ENCODE results near the gene LANCL3.

LANCL3 gene

DNA sequence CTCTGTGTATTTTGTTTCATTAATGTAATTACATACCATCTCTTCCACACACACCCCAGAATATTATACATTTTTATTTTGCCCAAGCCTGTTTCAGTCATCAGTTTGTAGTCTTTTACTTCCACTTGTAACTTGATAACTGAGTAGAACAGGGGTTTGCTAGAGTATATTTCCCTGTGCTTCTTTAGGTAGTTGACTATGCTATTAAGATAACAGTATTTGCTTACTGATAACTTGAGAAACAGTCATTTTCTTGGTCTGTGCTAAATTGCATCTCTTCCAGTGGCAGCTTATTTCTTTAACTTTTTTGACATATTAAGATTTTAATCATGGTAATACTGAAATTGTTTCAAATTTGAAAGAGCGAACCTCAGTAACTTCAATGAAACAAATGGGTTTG, 107.1 kb downstream of the LANCL3 start:
- no peaks in the 10 kb centered on the region for H3K4me1 Mint-ChIP-seq (ENCODE audit: low read depth)
- H3K9me3 Mint-ChIP-seq: no peaks in the 10 kb centered on the region
- intact Hi-C loops (cut with micrococcal nuclease): no loop called here
- no peak overlapping the region for H3K4me3 Mint-ChIP-seq
- no peaks in the 10 kb centered on the region for H3K36me3 Mint-ChIP-seq (ENCODE audit: low read depth)
- no peak overlapping the region for H3K27ac Mint-ChIP-seq
- H3K27me3 Mint-ChIP-seq: no peaks in the 10 kb centered on the region

- H3K36me3 Mint-ChIP-seq (ENCODE audit: low read depth): no peaks in the 10 kb centered on the region
- no peaks in the 10 kb centered on the region for H3K9me3 Mint-ChIP-seq
- no peaks in the 10 kb centered on the region for H3K4me1 Mint-ChIP-seq (ENCODE audit: low read depth)
- H3K4me3 Mint-ChIP-seq: no peak overlapping the region
- no peak overlapping the region for H3K27ac Mint-ChIP-seq
- H3K27me3 Mint-ChIP-seq: no peaks in the 10 kb centered on the region
- intact Hi-C loops (cut with micrococcal nuclease): no loop called here
Measured at GRCh38 chrX:37679230-37679629, 107.8 kb downstream of the LANCL3 start.

DNA sequence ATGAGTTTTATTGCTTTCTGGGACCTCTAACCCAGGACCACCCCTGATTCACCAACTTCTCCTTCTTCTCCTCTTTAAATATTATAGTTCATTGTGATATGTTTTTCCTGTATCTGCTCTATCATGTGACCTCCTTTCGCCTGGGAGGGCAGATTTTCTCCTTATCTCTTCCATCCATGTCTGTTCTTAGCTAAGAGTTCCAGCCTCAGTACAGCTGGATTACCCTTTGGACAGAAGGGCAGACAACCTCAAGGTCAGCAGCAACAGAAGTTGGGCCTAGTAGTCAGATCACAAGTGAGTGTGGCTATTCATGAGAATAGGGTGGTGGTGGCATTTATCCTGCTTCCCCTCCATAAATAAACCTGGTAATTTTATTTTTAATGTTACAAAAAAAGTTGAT, 108.4 kb downstream of the LANCL3 start:
- H3K27me3 Mint-ChIP-seq: no peaks in the 10 kb centered on the region
- intact Hi-C loops (cut with micrococcal nuclease): no loop called here
- no peaks in the 10 kb centered on the region for H3K36me3 Mint-ChIP-seq (ENCODE audit: low read depth)
- no peak overlapping the region for H3K4me3 Mint-ChIP-seq
- no peaks in the 10 kb centered on the region for H3K4me1 Mint-ChIP-seq (ENCODE audit: low read depth)
- H3K9me3 Mint-ChIP-seq: no peaks in the 10 kb centered on the region
- H3K27ac Mint-ChIP-seq: no peak overlapping the region

DNA sequence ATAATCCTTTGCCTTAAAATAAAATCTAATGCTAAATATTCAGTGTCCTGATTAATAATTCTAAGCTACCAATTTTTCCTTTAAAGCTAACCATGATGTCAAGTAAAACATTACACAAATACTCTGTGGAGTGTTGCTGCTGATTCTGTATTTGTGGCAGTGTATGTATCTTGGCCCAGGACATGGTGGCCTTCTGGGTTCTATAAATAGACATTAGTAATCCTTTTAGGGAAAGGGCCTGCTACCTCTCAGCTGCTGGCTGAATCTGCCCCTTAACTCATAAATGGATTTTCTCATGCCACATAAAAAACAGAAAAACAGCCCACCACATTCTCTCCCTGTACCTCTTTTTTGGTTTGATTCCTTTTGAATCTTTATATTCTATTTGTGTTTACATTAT, 113.0 kb downstream of the LANCL3 start:
- Mint-ChIP-seq H3K9me3 (no peaks in the 10 kb centered on the region), H3K4me1 (ENCODE audit: low read depth) (peaks cover 5% of the 10 kb centered on the region), H3K36me3 (ENCODE audit: low read depth) (no peaks in the 10 kb centered on the region), H3K4me3 (no peak overlapping the region), H3K27ac (no peak overlapping the region), H3K27me3 (peaks cover 15% of the 10 kb centered on the region)
- intact Hi-C loops (cut with micrococcal nuclease): no loop called here

DNA sequence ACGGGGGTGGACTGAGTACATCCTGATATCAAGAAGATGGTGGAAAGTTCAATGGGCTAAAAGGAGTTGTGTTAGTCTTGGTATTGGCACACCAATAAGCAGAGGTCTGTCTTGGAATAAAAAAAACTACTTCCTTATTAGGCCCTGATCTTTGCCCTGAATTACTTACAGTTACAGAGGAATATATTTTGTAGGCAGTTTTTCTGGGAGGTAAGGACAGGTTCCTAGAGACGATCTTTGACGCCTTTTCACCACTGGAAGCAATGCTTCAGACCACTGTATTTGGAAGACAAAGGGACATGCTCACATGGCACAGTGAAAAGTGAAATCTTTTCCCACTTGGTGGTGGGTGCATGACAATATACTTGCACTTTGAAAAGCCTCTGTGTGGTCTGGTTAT, 113.5 kb downstream of the LANCL3 start:
- no peaks in the 10 kb centered on the region for H3K36me3 Mint-ChIP-seq (ENCODE audit: low read depth)
- peaks cover 15% of the 10 kb centered on the region for H3K27me3 Mint-ChIP-seq
- H3K4me3 Mint-ChIP-seq: no peak overlapping the region
- peaks cover 5% of the 10 kb centered on the region for H3K4me1 Mint-ChIP-seq (ENCODE audit: low read depth)
- intact Hi-C loops (cut with micrococcal nuclease): no loop called here
- no peak overlapping the region for H3K27ac Mint-ChIP-seq
- no peaks in the 10 kb centered on the region for H3K9me3 Mint-ChIP-seq

DNA sequence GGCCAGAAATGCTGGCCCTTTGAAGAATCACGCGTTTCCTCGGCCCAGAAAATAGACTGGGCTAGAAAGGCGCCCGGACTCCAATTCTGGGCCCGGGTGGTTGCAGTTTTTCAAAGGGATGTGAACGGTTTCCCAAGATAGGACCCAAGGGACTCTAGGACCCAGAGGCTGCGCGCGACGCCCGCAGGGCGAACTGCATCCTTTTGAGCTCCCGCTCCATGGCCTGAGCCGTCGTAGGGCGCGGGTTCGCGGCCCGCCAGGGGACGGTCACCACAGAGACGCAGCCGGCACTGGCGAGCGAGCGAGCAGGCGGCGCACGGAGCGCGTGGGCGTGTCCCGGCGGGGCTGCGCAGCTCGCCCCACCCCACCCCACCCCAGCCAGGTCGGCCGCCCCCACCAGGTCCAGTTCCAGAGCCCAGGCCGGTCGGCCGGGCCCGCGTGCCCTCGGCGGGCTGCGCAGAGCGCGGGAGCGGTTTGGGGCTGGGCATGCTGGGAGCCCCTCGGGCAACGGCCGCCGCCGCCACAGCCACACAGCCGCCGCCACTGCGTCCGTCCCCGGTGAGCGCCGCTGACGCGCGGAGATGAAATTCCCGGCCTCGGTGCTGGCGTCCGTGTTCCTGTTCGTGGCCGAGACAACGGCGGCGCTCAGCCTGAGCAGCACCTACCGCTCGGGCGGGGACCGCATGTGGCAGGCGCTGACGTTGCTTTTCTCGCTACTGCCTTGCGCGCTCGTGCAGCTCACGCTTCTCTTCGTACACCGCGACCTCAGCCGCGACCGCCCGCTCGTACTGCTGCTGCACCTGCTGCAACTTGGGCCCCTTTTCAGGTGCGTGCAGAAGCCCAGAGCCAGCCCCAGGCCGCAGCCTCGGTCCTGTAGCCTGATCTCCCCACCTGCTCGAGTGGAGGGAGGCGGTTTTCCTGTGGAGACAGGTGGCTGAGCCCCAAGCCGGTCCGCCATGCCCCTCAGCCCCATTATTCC, 114.2 kb downstream of the LANCL3 start, which contains the start of gene XK:
Gene XK (plus strand): TSS at position 411 of the 979 bp plus-strand sequence. CDS start 171 bp downstream, at position 582.
- H3K36me3 Mint-ChIP-seq (ENCODE audit: low read depth): no peaks in the 10 kb centered on the region
- peaks cover 15% of the 10 kb centered on the region for H3K27me3 Mint-ChIP-seq
- H3K4me3 Mint-ChIP-seq: peak within 1 kb of the TSS; percentile 71
- peaks cover 5% of the 10 kb centered on the region for H3K4me1 Mint-ChIP-seq (ENCODE audit: low read depth)
- no peak within 1 kb of the TSS for H3K27ac Mint-ChIP-seq
- H3K9me3 Mint-ChIP-seq: no peaks in the 10 kb centered on the region
- intact Hi-C loops (cut with micrococcal nuclease): no loop called here

GRCh38 chrX:37686369-37686995, 115.0 kb downstream of the LANCL3 start:
- Mint-ChIP-seq H3K4me3 (peak overlapping the region; percentile 71), H3K27me3 (peaks cover 15% of the 10 kb centered on the region), H3K36me3 (ENCODE audit: low read depth) (no peaks in the 10 kb centered on the region), H3K9me3 (no peaks in the 10 kb centered on the region), H3K4me1 (ENCODE audit: low read depth) (peaks cover 5% of the 10 kb centered on the region), H3K27ac (no peak overlapping the region)
- intact Hi-C loops (cut with micrococcal nuclease): no loop called here

DNA sequence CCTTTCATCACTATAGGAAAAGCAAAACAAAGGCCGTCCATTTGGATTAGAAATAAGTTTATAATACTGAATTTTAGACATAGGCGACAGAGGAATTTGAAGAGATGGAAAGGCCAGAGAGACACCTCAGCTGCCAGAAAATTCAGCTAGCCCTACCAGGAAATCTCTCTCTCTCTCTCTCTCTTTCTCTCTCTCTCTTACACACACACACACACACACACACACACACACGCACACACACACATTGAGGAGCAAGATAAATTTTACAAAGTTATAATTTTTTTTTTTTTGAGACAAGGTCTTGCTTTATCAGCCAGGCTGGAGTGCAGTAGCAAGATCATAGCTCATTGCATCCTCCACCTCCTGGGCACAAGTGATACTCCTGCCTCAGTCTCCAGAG, 115.5 kb downstream of the LANCL3 start:
- Mint-ChIP-seq H3K27me3 (peaks cover 15% of the 10 kb centered on the region), H3K4me1 (ENCODE audit: low read depth) (peaks cover 5% of the 10 kb centered on the region), H3K27ac (no peak overlapping the region), H3K4me3 (no peak overlapping the region), H3K36me3 (ENCODE audit: low read depth) (no peaks in the 10 kb centered on the region), H3K9me3 (no peaks in the 10 kb centered on the region)
- intact Hi-C loops (cut with micrococcal nuclease): no loop called here

DNA sequence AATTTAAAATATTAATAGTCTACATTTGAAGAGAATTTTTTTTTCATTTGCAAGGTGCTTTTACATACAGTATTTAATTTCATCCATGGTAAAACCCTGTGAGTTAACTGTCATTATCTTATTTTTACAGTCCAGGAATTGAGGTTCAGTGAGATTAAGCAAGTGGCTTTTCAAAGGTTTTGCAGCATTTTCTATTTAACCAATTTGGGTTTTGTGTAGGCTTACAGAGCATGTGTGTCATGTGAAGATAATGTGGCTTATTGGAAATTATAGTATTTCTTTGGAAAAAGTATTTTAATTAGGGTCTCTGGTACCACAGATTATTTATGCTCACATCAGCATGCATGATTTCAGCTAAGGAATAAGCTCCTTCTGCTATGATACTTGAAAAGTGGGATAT, 118.7 kb downstream of the LANCL3 start:
- Mint-ChIP-seq H3K27ac (no peak overlapping the region), H3K27me3 (peaks cover 15% of the 10 kb centered on the region), H3K36me3 (ENCODE audit: low read depth) (no peaks in the 10 kb centered on the region), H3K4me1 (ENCODE audit: low read depth) (peaks cover 5% of the 10 kb centered on the region), H3K4me3 (no peak overlapping the region), H3K9me3 (no peaks in the 10 kb centered on the region)
- intact Hi-C loops (cut with micrococcal nuclease): no loop called here

- Mint-ChIP-seq H3K4me1 (ENCODE audit: low read depth) (no peaks in the 10 kb centered on the region), H3K9me3 (no peaks in the 10 kb centered on the region), H3K36me3 (ENCODE audit: low read depth) (no peaks in the 10 kb centered on the region), H3K27ac (no peak overlapping the region), H3K4me3 (no peak overlapping the region), H3K27me3 (no peaks in the 10 kb centered on the region)
- intact Hi-C loops (cut with micrococcal nuclease): no loop called here
Measured at GRCh38 chrX:37692918-37693317, 121.5 kb downstream of the LANCL3 start.

- Mint-ChIP-seq H3K36me3 (ENCODE audit: low read depth) (no peaks in the 10 kb centered on the region), H3K27me3 (no peaks in the 10 kb centered on the region), H3K4me1 (ENCODE audit: low read depth) (no peaks in the 10 kb centered on the region), H3K27ac (no peak overlapping the region), H3K9me3 (no peaks in the 10 kb centered on the region), H3K4me3 (no peak overlapping the region)
- intact Hi-C loops (cut with micrococcal nuclease): no loop called here
Measured at GRCh38 chrX:37697169-37697760, 125.8 kb downstream of the LANCL3 start.

DNA sequence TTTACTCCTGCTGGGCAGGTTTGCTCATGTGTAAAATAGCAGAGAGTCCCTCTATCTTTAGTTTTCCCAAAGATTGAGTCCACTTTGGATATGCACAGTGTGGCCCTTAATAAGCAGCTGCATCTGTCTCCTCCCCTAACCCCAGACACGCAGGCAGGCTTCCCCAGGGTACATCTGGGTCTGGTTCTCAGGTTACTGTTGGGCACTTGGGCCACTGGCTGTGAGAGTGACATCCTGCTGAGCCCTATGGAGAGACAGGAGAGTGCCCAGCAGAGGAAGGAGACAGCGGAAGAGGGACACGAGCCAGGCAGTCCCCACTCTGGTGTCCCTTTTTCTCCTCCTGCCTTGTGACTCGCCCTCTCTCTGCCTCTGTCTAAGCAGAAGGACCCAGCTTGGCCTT, 130.1 kb downstream of the LANCL3 start:
- no peak overlapping the region for H3K27ac Mint-ChIP-seq
- H3K4me3 Mint-ChIP-seq: no peak overlapping the region
- no peaks in the 10 kb centered on the region for H3K4me1 Mint-ChIP-seq (ENCODE audit: low read depth)
- H3K36me3 Mint-ChIP-seq (ENCODE audit: low read depth): no peaks in the 10 kb centered on the region
- intact Hi-C loops (cut with micrococcal nuclease): no loop called here
- H3K27me3 Mint-ChIP-seq: no peaks in the 10 kb centered on the region
- no peaks in the 10 kb centered on the region for H3K9me3 Mint-ChIP-seq

GRCh38 chrX:37711991-37712390, 140.5 kb downstream of the LANCL3 start:
- Mint-ChIP-seq H3K27ac (no peak overlapping the region), H3K9me3 (no peaks in the 10 kb centered on the region), H3K27me3 (no peaks in the 10 kb centered on the region)

DNA sequence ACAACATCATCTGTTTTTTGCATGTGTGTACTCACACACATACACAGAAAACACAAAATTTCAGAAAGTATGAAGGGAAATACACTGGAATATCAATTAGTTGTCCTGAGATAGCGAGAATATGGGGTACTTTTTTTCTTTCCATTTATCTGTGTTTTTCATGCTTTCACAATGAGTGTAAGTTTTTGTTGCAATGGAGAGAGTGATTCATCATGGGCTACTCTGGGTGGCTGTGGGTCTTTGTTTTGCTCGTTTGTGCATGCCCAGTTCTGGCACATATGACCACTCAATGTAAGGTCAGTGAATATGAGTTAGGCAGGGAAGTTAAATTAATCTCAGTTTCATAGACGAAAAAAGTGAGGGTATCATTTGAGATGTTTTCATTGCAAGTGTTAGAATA, 141.0 kb downstream of the LANCL3 start:
- H3K4me1 Mint-ChIP-seq (ENCODE audit: low read depth): no peaks in the 10 kb centered on the region
- H3K36me3 Mint-ChIP-seq (ENCODE audit: low read depth): no peaks in the 10 kb centered on the region
- no peaks in the 10 kb centered on the region for H3K9me3 Mint-ChIP-seq
- H3K27ac Mint-ChIP-seq: no peak overlapping the region
- no peak overlapping the region for H3K4me3 Mint-ChIP-seq
- H3K27me3 Mint-ChIP-seq: no peaks in the 10 kb centered on the region
- intact Hi-C loops (cut with micrococcal nuclease): no loop called here

More at GRCh38 chrX:37711991-37712390, 140.5 kb downstream of the LANCL3 start:
- intact Hi-C loops (cut with micrococcal nuclease): no loop called here
- no peaks in the 10 kb centered on the region for H3K4me1 Mint-ChIP-seq (ENCODE audit: low read depth)
- H3K36me3 Mint-ChIP-seq (ENCODE audit: low read depth): no peaks in the 10 kb centered on the region
- H3K4me3 Mint-ChIP-seq: no peak overlapping the region

Data from dendritic cell treated with granulocyte-macrophage colony-stimulating factor and Interleukin-4, amounts not matched to agents 40 ng/mL and 50 ng/mL, for 4 days (primary cell).